Gastroesophageal sphincter (tissue), 3 donors: ENCODE results near the gene SLC6A19.

ENCODE experiments used
- EP300 ChIP-seq: sonication (generic); formaldehyde crosslinking; IDR thresholded peaks from one replicate; pipeline ENCODE4 v1.6.1; 2017; ENCODE audit warnings: antibody characterized with exemption, mild to moderate bottlenecking
- POLR2A ChIP-seq, 2 donors: fragments of 450-650 bp; IDR thresholded peaks; one replicate each; pipeline ENCODE4 v1.6.1; 2017; ENCODE audit warnings: antibody characterized with exemption in 2 of 2, mild to moderate bottlenecking in 2 of 2, moderate library complexity in 1 of 2
- POLR2AphosphoS5 ChIP-seq: sonication (generic); formaldehyde crosslinking; IDR thresholded peaks from one replicate; pipeline ENCODE4 v1.6.1; 2017; ENCODE audit warnings: antibody characterized with exemption
- TF ChIP-seq, protein P1 (sequence below), 4 experiments: fragments of 200-600 bp in 2 of 4; fragments of 450-650 bp in 2 of 4; sonication (generic) in 1 of 4; IDR thresholded peaks; one replicate each; pipeline ENCODE4 v1.5.1; 2017 to 2019; ENCODE audit warnings: antibody characterized with exemption in 4 of 4, mild to moderate bottlenecking in 2 of 4, moderate library complexity in 2 of 4

DNA sequence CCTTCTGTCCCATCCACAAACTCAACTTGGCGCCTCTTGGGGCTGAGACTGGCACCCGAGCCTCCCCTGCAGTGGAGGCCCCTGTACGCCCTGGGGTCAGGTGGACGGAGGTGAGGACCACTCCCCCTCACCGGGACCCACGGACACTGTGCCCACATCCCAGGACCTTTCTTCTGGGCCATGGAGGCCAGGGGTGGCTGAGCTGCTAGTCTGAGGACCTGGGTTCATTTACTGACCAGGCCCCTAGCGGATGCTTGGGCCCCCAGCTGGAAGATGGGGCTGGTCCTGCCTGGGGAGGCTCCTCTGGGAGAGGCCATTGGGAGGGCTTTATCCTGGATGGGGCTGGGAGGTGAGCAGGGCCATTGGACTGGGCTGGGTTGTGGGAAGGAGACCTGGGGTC, 16.9 kb upstream of the SLC6A19 start:
- TF ChIP-seq, protein P1, sequence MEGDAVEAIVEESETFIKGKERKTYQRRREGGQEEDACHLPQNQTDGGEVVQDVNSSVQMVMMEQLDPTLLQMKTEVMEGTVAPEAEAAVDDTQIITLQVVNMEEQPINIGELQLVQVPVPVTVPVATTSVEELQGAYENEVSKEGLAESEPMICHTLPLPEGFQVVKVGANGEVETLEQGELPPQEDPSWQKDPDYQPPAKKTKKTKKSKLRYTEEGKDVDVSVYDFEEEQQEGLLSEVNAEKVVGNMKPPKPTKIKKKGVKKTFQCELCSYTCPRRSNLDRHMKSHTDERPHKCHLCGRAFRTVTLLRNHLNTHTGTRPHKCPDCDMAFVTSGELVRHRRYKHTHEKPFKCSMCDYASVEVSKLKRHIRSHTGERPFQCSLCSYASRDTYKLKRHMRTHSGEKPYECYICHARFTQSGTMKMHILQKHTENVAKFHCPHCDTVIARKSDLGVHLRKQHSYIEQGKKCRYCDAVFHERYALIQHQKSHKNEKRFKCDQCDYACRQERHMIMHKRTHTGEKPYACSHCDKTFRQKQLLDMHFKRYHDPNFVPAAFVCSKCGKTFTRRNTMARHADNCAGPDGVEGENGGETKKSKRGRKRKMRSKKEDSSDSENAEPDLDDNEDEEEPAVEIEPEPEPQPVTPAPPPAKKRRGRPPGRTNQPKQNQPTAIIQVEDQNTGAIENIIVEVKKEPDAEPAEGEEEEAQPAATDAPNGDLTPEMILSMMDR (IDR thresholded peaks at IDR 0.05), result no peak
- TF ChIP-seq POLR2A (IDR thresholded peaks at IDR 0.05) (no peak), POLR2AphosphoS5 (no peak), EP300 (no peak)
